Muscle of back (tissue), 11 donors: ENCODE data around the gene NKAIN4. TPM values are rescaled to one million over a fixed set of nuclear protein-coding genes. Genes with fewer than 3 reads are reported as not detected.
"Not testable (repeated sequence)": the region's sequence is repeated elsewhere in the genome, so short reads cannot be mapped to it uniquely, and the experiment has no call there.

Experiments
- DNase-seq, 3 donors: peaks; one replicate each; pipeline versions ENCODE4 v3.0.0 to v3.0.0-alpha.2; 2013
- polyA plus RNA-seq, 10 donors: library from polyadenylated mRNA; unstranded; fragments of 120-200 nt; gene quantifications; one replicate each; pipeline ENCODE4 v1.2.1, GENCODE V29; 2013; ENCODE audit not compliant: insufficient read length in 10 of 10

NKAIN4 gene
- polyA plus RNA-seq, 10 donors = 18.3 to 37.7 (median 25.6) TPM

DNA sequence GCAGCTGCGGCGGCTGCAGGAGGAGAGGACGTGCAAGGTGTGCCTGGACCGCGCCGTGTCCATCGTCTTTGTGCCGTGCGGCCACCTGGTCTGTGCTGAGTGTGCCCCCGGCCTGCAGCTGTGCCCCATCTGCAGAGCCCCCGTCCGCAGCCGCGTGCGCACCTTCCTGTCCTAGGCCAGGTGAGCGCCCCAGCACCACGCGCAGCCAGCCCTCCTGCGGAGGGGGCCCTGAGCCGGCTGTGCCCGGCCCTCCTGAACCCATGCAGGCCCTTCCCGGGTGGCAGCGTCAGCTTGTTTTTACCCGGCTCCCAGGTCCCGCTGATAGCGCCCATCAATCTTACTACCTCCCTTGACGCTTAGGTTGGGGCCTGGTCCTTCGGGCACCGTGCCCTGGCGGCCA, 14.8 kb downstream of the NKAIN4 start:
- no peak for DNase-seq

DNA sequence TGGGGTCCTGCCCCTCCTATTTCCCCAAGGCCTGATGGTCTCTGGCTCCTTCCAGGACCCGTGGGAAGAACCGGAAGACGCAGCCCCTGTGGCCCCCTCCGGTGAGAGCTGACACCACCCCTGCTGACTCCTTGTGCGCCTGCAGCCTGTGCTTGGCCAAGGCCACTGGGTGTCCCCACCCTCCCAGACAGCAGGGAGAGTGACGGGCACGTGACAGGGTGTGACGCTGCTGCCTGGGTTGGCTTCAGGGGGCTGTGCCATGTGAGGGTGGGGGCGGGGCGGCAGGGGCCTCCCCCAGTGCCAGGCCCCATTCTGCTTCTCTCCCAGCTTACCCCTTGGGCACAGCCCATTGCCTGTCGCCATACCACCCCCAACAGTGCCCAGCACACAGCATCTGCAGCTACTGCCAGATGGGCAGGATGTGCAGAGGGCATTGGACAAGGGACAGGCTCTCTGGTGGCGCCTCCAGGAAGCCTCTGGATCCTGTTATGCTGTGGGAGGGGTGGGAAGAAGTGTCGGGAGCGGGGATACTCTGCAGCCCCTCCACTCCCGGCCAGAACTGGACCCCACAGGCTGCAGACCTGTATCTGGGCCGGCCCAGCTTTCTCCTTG, 15.6 kb downstream of the NKAIN4 start:
- no peak for DNase-seq

DNA sequence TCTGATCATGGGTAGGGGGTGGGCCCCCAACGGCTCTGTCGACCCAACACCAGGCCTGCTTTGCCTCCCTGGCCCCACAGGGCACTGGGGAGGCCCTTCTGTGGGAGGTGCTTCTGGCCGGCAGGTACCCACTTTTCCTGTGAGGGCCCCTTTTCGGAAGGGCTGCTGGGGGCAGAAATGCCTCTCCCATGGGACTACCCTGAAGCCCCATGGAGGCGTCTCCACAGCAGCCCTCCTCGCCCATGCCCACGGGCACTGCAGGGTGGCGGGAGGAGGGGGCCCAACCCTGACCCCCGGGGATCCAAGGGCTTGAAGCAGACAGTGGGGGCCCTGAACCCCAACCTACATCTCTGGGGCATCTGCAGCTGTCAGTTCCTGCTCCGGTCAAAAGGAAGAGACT, 16.2 kb downstream of the NKAIN4 start:
- no peak for DNase-seq

DNA sequence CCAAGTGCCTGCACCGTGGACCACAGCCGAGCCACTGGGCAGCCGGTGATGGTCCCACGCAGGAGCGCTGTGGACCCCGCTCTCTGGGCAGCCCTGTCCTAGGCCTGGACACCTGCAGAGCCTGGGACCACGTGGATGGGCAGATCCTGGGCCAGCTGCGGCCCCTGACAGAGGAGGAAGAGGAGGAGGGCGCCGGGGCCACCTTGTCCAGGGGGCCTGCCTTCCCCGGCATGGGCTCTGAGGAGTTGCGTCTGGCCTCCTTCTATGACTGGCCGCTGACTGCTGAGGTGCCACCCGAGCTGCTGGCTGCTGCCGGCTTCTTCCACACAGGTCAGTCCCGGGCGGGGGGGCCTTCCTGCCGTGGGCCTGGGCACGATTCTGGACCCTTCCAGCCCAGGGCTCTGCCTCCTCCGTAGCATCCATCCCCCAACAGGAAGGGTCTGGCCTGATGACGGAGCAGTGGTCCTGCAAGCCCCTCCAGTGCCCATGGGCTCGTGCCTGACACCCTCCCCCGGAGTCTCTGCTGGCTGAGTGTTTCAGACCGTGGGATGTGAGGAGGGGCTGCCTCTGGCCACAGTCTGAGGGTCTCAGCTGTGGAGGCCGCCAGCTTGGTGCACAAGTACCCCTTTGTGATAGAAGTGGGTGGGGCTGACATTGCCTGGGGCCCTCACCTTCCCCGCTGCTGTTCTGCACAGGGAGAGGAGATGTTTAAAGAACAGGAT, 18.0 kb downstream of the NKAIN4 start:
- DNase-seq = no peak

DNA sequence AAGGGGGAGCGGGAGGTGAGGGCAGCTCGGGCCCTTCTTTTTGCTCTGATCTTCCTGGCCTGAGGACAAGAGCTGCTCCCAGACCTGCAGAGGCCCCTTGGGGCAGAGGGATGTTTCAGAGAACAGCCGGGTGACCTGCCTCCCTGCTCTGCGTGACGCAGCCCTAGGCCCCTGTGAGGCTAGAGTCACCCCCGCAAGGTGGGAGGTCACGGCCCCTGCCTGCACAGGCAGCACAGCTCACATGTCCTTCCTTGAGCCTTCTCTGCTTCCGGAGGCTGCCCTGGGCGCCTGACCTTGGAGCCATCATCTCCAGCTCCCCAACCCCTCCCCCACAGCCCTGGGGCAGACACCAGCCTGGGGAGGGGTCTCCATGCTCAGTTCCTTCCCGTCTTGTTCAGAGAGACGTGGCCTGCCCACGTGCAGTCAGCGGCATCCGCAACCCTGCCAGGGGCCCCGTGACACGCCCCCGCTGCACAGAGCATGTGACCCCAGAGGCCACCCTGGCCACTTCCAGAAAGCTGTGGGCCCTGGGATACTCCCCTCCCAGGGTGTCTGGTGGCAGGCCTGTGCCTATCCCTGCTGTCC, 18.8 kb downstream of the NKAIN4 start, which contains the start of gene BIRC7:
Gene BIRC7, plus strand, starts transcription at position 507 of the 585 bp plus-strand sequence. CDS start 192 bp downstream, outside the sequence.
- DNase-seq = no peak

DNA sequence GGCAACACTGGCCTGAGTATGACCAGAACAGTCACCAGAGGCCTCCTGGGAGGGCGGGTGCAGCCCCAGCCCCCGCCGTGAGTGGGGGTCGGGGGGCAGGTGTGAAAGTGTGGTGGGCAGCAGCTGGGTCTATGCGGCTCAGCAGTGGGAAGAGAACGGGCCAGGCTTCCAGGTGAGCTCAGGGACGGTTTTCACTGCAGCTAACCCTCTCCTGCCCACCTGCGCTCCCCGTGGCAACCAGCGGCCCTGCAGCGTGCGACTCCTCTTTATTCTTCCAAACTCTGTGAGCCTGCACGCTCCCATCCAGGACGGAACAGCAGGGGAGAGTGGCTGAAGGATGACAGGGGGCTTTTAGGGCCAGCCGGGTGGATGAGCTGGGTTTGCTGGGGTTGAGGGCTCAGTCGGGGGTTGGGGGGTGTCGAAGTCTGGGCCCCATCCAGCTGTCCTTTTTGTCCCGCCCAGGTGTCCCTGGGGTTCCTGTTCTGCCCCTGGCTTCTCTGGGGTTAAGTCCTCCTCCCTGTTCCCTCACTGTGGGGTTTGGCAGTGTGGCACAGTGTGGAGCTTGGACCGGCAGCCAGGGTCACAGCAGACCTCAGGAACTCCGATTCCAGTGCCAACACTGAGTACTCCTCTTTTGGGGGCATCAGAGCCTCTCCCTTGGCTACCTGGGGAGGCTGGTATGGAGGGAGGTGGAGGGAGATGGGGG, 19.4 kb downstream of the NKAIN4 start:
- DNase-seq = no peak

DNA sequence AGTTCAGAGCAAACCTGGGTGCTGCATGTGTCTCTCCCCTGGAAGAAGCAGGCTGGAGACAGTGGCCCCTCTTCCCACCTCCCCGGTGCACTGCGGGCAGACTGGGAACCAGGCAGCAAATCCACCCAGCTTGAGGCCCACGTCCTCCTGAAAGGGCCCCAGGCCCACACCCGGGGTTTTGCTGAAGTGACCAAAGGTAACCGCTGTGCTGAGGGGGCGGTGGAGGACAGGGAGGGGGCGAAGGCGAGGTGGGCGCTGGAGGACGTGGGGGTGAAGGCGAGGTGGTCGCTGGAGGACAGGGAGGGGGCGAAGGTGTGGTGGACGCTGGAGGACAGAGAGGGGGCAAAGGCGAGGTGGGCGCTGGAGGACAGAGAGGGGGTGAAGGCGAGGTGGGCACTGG, 20.3 kb downstream of the NKAIN4 start:
- DNase-seq = no peak

DNA sequence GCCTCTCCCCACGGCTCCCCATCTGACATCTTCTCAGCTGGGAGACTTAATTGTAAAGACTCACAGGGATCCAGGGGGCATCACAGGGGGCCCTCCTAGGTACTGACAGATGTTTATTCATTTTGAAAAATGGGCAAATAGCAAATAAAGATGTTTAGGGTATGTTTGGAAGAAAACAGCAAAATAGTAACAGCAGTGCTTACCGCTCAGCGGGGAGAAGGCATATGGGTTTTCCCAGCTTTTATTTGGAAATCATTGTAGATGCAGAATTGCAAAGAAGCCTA, 21.3 kb downstream of the NKAIN4 start:
- no peak for DNase-seq

DNA sequence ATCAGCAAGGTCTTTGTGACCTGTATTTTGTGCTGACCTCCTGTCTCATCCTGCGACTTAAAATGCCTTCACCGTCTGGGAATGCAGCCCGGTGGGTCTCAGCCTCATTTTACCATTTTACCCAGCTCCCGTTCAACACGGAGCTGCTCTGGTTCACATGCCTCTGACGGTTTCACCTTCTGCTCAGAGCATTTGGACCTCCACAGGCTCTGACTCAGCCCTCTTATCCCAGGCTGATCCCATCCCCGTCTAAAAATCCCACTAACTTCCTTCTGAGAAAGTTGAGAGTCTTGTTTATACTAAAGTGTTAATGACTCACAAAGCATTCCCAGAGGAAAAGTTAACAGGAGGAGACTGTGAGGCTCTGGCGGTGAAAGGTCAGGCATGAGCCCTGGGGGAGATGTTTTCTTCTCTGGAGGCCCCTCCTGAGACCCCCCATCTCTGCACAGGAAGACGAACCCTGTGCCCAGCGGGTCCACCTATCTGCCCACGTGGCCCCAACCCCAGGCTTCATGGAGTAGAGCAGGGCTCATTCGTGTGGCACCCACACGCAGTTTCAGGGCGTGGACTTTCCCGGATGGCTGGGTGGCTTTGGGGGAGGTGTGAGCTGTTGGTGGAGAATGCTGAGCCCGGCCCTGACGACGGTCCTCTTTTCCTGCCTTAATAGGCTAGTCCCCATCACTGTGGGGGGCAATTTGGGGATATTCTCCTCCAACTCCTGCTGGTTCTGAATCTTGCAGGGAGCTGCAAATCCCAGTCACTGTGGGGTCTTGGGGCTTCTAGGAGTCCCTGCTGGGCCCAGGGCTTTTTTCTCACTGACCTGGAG, 21.8 kb downstream of the NKAIN4 start:
- peak in 1 of 3 donors; percentile 82 for DNase-seq

DNA sequence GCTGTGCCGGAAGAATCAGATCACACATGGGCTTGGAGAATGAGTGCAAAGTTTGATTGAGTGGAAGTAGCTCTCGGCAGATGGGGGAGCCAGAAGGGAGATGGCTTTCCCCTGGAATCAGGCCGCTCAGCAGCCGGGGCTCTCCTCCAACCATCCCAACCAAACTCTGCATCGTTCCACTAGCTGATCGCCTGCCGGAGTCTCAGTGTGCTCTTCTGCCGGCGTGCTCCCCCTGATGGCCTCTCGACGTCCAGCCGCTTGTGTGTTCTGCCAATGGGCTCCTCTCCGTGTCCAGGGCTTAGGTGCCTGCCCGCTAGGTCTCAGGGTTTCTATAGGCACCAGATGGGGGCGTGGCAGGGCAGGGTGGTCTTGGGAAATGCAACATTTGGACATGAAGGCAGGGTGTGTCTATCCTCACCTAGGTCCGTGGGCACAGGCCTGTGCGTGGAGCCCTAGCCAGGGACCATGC, 23.4 kb downstream of the NKAIN4 start:
- DNase-seq = peak; percentile 52 to 88 (median 73)

DNA sequence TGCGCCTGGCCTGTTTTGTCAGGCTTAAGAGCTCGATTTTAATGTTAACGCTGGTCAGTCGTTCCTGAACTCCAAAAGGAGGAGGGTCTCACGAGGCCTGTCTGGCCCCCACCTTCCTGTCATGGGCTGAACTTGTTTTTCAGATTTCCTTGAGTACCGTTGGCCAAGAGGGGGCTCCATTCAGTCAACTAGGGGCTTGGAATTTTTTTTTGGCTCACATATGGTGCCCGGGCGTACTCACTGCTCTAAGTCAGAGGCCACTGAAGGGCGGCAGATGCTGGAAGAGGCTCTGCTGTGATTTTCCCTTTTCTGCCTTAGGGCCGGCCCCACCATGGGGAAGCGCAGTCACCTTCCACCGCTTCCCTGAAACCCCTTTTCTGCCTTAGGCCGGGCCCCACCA, 25.5 kb downstream of the NKAIN4 start:
- DNase-seq = peak in 1 of 3 donors; percentile 45

DNA sequence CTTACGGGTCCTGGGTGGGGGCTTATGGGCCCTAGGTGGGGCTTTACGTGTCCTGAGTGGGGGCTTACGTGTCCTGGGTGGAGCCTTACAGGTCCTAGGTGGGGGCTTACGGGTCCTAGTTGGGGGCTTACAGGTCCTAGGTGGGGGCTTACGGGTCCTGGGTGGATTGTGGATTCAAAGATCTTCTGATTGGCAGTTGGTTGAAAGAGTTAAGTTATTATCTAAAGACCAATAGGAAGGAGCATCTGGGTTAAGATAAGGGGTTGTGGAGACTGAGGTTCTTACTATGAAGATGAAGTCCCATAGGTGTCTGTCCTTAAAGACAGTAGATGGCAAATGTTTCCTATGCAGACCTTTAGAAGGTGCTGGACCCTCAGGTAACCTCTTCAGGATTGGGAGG, 27.0 kb downstream of the NKAIN4 start:
- no peak for DNase-seq

DNA sequence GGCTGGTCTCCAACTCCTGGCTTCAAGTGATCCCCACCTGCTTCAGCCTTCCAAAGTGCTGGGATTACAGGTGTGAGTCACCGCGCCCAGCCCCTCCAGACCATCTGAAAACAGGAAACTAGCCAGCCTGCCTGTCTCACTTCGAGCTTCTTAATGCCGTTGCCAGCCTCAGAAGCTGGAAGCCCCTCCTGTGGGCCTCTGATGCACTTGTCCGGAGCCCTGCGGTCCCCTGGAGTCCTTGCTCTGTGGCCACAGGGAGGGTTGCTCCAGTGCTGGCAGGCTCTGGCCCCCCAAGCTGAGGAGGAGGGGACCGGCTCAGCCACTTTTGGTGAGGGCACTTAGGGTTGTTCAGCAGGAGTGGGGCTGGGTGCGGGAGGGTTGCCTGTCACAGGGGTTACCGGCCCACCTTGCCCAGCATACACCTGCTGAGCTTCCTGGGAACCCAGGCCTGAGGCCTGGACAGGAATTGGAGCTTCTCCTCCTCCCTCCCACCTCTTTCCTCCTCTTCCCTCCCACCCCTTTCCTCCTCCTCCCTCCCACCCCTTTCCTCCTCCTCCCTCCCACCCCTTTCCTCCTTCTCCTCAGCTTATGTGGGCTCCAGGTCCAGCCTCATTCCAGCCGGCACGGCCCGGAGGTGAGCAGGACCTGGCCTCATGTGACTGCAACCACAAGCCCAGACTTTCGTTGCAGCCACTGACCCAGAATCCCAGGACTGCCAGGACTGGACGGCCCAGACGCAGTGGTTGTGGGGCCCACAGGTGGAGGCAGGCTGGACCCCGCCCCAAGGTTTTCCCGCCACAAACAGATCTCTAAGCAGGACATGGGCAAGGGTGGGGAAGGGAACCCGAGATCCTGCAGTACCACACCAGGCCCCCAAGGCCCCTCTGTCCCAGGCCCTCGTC, 28.0 kb downstream of the NKAIN4 start:
- DNase-seq = no peak

DNA sequence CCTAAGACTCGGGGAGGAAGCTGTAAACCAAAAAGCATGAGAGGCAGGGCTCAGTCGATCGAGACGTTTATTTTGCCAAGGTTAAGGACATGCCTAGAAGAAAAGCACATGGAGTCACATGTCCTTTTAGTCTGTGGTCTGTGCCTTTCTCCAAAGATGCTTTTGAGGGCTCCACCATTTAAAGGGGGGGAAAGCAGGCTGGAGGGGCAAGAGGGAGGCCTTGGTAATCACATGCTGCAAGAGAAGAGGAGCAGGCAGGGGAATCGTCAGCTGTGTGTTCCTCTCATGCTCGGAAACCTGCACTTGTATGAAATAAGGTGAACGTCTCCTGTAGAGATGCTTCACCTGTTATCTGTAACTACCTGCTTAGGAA, 29.2 kb downstream of the NKAIN4 start:
- DNase-seq = no peak

DNA sequence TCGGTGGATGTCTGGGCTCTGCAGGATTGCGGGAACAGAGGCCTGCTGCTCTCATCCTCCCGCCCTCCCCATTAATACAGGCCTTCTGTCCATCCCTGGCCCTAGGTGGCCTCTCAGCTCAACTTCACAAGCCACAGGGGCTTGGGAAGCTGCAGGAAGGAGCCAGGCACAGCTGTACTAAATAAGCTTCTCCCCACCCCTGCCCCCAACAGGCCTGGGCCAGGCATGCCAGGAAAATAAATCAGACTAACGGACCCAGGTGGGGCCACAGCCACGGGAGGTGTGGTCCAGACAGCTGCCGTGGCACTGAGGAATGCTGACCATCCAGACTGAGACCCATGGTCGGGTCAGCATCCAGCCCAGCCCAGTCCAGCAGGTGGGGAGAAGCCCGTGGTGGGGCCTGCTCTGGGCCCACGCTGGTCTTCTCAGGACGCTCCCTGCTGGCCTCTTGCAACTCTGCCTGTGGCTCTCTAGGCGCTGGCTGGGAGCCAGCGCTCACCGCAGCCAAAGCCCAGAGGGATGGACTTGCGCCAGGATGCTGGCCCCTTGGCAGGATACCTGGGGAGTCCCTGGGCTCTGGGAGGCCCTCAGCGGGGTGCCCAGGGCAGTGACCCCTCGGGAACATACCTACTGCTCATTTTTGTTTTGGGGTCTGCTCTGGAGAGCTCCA, 29.7 kb downstream of the NKAIN4 start:
- DNase-seq = peak in 1 of 3 donors; percentile 44

DNA sequence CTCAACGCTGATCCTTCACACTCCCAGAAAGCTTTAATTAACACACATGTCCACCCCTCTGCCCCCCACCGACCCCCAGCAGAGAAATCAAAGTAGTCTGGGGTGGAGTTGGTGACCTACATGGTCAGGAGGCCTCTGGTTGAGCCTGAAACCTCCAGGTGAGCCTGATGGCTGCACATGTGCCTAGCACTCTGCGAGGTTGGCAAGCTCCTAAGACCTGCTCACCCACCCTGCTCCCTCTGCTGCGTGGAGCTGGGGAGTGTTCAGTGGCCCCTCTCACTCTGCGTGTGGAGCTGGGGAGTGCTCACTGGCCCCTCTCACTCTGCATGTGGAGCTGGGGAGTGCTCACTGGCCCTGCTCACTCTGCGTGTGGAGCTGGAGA, 30.4 kb downstream of the NKAIN4 start:
- DNase-seq = no peak

DNA sequence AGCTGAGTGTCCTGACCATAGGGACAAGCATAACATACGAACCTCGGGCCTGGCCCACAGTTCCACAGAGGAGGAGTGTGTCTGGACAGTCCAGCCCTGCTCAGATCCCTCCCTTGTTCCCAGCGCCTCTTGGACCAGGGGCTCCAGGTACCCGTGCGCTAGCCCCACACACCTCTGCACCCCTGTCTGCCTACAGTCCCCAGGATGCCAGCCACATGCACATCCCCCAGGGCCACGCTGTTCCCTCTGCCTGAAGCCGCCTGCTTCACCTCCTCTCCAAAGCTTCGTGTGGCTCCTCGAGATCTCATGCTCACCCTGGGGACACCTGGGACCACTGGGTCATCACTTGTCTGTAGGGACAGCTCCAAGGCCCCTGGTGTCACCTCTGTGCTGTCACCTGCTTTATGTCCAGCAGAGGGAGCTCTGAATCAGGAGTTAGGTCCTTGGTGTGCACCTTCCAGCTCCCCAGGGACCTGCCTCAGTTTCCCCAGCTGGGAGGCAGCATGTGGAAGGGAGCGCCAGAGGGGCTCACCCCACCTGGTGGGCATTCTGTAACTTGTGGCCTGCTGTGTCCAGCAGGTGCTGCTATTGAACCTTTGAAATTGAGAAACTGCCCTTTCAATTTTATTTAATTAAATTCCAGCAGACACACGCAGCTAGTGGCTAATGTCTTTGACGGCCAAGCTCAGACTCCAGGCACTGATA, 31.0 kb downstream of the NKAIN4 start:
- no peak for DNase-seq

DNA sequence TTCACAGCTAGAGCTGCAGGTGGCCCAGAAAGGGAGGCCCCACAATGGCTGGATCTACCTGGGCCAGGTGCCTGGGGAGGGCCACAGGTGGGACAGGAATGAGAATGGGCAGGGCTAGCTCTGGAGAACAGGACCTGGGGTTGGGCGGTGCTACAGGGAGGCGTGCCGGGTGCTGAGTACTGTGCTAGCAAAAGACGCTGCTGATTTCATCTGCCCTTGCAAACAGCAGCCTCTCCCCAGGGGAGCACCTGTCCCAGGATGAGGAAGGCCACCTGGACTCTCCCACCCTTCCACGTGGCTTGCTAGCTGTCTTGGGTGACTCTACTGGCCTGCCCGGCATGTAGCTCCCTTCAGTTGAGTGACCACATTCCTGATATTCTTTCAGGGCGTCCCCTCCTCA, 31.7 kb downstream of the NKAIN4 start:
- no peak for DNase-seq

DNA sequence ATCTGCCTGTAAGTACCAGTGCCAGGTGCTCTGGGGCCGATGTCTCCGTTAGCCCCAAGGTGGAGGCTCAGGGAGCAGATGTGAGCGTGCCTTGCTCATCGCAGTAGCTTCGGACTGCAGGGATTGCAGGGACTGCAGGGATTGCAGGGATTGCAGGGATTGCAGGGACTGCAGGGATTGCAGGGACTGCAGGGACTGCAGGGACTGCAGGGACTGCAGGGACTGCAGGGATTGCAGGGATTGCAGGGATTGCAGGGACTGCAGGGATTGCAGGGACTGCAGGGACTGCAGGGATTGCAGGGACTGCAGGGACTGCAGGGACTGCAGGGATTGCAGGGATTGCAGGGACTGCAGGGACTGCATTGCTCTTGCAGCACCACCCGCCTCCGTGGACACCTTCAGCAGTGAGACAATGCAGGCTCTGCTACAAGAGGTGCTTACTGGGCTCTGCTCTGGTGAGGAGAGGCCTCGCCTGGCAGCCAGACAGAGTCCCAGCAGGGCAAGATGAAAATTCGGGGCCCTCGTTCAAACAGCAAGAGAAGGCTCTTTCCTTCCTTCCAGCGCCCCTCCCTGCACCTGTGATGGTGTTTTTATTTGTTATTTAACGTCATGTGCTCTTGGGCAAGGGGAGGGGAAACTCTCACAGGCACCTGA, 32.7 kb downstream of the NKAIN4 start:
- DNase-seq = not testable (repeated sequence)
